GM19351 (cell line): ENCODE results near the gene SUN2.

Experiments
- ATAC-seq: cut with Tn5 transposase; IDR thresholded peaks from one replicate; pipeline ENCODE4 v1.9.1; 2021; ENCODE audit warnings: mild to moderate bottlenecking, moderate library complexity; ENCODE audit not compliant: unreplicated experiment

SUN2 gene

GRCh38 chr22:38735465-38736256, 20.1 kb downstream of the SUN2 start:
- no peak for ATAC-seq

GRCh38 chr22:38735126-38735464, 20.7 kb downstream of the SUN2 start:
- ATAC-seq: no peak

GRCh38 chr22:38734421-38735100, 21.2 kb downstream of the SUN2 start:
- no peak for ATAC-seq

- ATAC-seq: no peak
Observed at GRCh38 chr22:38733724-38734381, 21.9 kb downstream of the SUN2 start.

GRCh38 chr22:38733329-38733723, 22.5 kb downstream of the SUN2 start:
- no peak for ATAC-seq

- no peak for ATAC-seq
Observed at GRCh38 chr22:38732251-38732815, 23.5 kb downstream of the SUN2 start.

GRCh38 chr22:38731703-38732161, 24.1 kb downstream of the SUN2 start:
- ATAC-seq: no peak

- no peak for ATAC-seq
Observed at GRCh38 chr22:38730411-38730871, 25.4 kb downstream of the SUN2 start.

- ATAC-seq: no peak
Observed at GRCh38 chr22:38729946-38730345, 25.9 kb downstream of the SUN2 start.

- no peak for ATAC-seq
Observed at GRCh38 chr22:38728871-38729796, 26.7 kb downstream of the SUN2 start.

GRCh38 chr22:38727530-38728451, 28.0 kb downstream of the SUN2 start:
- no peak for ATAC-seq

GRCh38 chr22:38727123-38727522, 28.7 kb downstream of the SUN2 start:
- ATAC-seq: no peak

GRCh38 chr22:38725900-38726655, 29.7 kb downstream of the SUN2 start:
- ATAC-seq: no peak

GRCh38 chr22:38724926-38725571, 30.7 kb downstream of the SUN2 start:
- ATAC-seq: no peak

- no peak for ATAC-seq
Observed at GRCh38 chr22:38724176-38724575, 31.6 kb downstream of the SUN2 start.

GRCh38 chr22:38721551-38721950, 34.2 kb downstream of the SUN2 start:
- ATAC-seq: no peak

- ATAC-seq: no peak
Observed at GRCh38 chr22:38720350-38720749, 35.4 kb downstream of the SUN2 start.

- ATAC-seq: no peak
Observed at GRCh38 chr22:38719196-38719595, 36.6 kb downstream of the SUN2 start.
